GM23338 (cell line): Measurements from ENCODE around the gene TNFSF9.
A peak's percentile ranks its signal among the peaks of the same experiment; 100 is the strongest.

Experiments used
- CREB1 ChIP-seq: fragments of 250-450 bp; sonication (Bioruptor Pico); IDR thresholded peaks from 2 replicates; pipeline ENCODE4 v1.5.0; 2020; ENCODE audit warnings: low read depth, mild to moderate bottlenecking, moderate library complexity
- CTCF ChIP-seq, 2 experiments: fragments of 200-600 bp in 1 of 2; sonication (generic) in 1 of 2; conservative IDR thresholded peaks; 2 replicates each; pipeline versions ENCODE4 v1.5.1 to v1.6.1; 2016 to 2017; ENCODE audit warnings: antibody characterized with exemption in 2 of 2, low read depth in 2 of 2, mild to moderate bottlenecking in 2 of 2, moderate library complexity in 1 of 2
- ETS1 ChIP-seq: IDR thresholded peaks from 2 replicates; pipeline ENCODE4 v1.6.1; 2016; ENCODE audit warnings: antibody characterized with exemption
- EZH2 ChIP-seq: fragments of 200-600 bp; sonication (generic); IDR thresholded peaks from one replicate; pipeline ENCODE4 v1.8.0; 2017; ENCODE audit warnings: antibody characterized with exemption, mild to moderate bottlenecking, low read depth; ENCODE audit not compliant: unreplicated experiment
- EZH2phosphoT487 ChIP-seq: fragments of 200-600 bp; sonication (generic); IDR thresholded peaks from one replicate; pipeline ENCODE4 v1.8.1; 2018; ENCODE audit warnings: antibody characterized with exemption; ENCODE audit not compliant: unreplicated experiment
- JUNB ChIP-seq: IDR thresholded peaks from one replicate; pipeline ENCODE4 v1.6.1; 2016; ENCODE audit warnings: antibody characterized with exemption; ENCODE audit not compliant: unreplicated experiment
- NANOG ChIP-seq: IDR thresholded peaks from 2 replicates; pipeline ENCODE4 v1.6.1; 2016; ENCODE audit warnings: antibody characterized with exemption, borderline replicate concordance
- POLR2AphosphoS5 ChIP-seq: IDR thresholded peaks from 2 replicates; pipeline ENCODE4 v1.6.1; 2016; ENCODE audit warnings: antibody characterized with exemption, low read depth
- REST ChIP-seq: IDR thresholded peaks from one replicate; pipeline ENCODE4 v1.6.1; 2018; ENCODE audit warnings: antibody characterized with exemption; ENCODE audit not compliant: unreplicated experiment
- STAT1 ChIP-seq: IDR thresholded peaks from one replicate; pipeline ENCODE4 v1.6.1; 2016; ENCODE audit warnings: antibody characterized with exemption; ENCODE audit not compliant: unreplicated experiment
- ZNF114 ChIP-seq: fragments of 250-450 bp; sonication (Bioruptor Pico); IDR thresholded peaks from 2 replicates; pipeline ENCODE4 v1.5.0; 2020; ENCODE audit warnings: mild to moderate bottlenecking, moderate library complexity
- ZNF331 ChIP-seq: fragments of 250-450 bp; sonication (Bioruptor Pico); IDR thresholded peaks from 2 replicates; pipeline ENCODE4 v1.5.0; 2020; ENCODE audit warnings: low read depth, mild to moderate bottlenecking, moderate library complexity
- ZNF462 ChIP-seq: fragments of 250-450 bp; sonication (Bioruptor Pico); IDR thresholded peaks from 2 replicates; pipeline ENCODE4 v1.5.0; 2020; ENCODE audit warnings: mild to moderate bottlenecking, moderate library complexity

- TF ChIP-seq POLR2AphosphoS5 (no peak), CTCF (conservative IDR thresholded peaks at IDR 0.05; ENCODE audit: low read depth in 2 of 2) (peak; percentile 98), JUNB (no peak), EZH2 (no peak), ZNF331 (CRISPR knock-in tag) (no peak), REST (no peak), EZH2phosphoT487 (no peak), ZNF462 (CRISPR knock-in tag) (no peak), CREB1 (CRISPR knock-in tag) (no peak), ZNF114 (CRISPR knock-in tag) (no peak), ETS1 (no peak), STAT1 (no peak), NANOG (no peak)
Measured at GRCh38 chr19:6516659-6517291, 14.1 kb upstream of the TNFSF9 start.
